GM12873 (cell line): ENCODE data around the gene PKP4.

ENCODE experiments used
- TF ChIP-seq, protein P1 (sequence below): IDR thresholded peaks from 2 replicates; pipeline ENCODE4 v1.5.1; 2012; ENCODE audit warnings: low read depth, mild to moderate bottlenecking, moderate library complexity, low read length, control low read depth; ENCODE audit not compliant: insufficient read depth; ENCODE audit errors: missing control alignments

Gene PKP4

DNA sequence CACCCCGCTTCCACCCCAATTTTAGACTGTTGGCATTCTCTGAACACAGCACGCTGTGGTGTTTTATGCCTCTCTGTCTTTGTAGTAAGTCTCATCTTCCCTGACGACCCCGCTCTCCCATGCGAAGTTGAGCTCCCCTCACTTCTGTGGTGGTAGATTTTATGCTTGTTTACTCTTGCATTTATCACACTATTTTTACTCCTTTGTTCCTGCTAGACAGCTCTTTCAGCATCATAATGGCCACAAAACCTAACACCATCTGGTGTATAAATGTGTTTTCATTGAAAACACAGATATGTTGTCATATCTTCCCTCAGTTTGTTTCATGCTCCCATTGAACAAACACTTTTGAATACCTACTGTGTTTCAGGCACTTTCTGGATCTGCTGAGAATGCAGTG is 57.1 kb downstream of the PKP4 start:
- TF ChIP-seq, protein P1, sequence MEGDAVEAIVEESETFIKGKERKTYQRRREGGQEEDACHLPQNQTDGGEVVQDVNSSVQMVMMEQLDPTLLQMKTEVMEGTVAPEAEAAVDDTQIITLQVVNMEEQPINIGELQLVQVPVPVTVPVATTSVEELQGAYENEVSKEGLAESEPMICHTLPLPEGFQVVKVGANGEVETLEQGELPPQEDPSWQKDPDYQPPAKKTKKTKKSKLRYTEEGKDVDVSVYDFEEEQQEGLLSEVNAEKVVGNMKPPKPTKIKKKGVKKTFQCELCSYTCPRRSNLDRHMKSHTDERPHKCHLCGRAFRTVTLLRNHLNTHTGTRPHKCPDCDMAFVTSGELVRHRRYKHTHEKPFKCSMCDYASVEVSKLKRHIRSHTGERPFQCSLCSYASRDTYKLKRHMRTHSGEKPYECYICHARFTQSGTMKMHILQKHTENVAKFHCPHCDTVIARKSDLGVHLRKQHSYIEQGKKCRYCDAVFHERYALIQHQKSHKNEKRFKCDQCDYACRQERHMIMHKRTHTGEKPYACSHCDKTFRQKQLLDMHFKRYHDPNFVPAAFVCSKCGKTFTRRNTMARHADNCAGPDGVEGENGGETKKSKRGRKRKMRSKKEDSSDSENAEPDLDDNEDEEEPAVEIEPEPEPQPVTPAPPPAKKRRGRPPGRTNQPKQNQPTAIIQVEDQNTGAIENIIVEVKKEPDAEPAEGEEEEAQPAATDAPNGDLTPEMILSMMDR, result no peak

DNA sequence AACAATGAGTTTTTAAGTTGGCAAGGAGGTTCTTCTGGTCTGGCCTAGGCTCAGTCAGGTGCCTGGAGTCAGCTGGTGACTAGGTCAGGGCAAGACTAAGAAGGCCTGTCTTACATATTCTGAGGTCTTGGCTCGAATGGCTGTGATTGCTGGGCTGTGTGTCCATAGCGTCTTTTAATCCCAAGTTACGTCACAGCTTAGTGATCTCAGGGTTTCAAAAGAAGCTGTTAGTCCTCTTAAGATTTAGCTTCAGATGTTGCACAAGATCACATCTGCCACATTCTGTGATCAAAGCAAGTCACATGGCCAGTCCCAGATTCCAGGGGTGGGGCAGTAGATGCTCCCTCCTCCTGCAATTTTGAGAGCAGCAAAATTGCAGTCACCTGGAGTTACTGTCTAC is 61.3 kb downstream of the PKP4 start:
- TF ChIP-seq, protein P1, result no peak

DNA sequence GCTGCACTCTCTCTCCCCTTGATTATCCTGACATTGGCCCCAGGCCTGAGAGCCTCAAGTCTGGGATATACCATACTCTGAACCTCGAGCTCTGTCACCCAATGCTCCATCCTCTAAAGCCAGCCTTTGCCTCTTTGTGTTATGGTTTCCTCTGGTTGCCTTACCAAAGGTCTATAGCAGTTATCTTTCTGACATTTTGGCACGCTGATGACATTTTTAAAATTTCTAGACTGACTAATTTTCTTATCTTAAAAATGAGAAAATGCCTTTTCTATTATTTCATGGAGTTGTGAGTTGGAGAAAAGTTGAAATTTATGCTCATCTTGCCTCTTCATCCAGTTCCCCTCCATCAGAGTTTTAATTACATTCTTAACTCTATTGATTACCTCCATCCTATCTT is 62.7 kb downstream of the PKP4 start:
- TF ChIP-seq, protein P1, result no peak

DNA sequence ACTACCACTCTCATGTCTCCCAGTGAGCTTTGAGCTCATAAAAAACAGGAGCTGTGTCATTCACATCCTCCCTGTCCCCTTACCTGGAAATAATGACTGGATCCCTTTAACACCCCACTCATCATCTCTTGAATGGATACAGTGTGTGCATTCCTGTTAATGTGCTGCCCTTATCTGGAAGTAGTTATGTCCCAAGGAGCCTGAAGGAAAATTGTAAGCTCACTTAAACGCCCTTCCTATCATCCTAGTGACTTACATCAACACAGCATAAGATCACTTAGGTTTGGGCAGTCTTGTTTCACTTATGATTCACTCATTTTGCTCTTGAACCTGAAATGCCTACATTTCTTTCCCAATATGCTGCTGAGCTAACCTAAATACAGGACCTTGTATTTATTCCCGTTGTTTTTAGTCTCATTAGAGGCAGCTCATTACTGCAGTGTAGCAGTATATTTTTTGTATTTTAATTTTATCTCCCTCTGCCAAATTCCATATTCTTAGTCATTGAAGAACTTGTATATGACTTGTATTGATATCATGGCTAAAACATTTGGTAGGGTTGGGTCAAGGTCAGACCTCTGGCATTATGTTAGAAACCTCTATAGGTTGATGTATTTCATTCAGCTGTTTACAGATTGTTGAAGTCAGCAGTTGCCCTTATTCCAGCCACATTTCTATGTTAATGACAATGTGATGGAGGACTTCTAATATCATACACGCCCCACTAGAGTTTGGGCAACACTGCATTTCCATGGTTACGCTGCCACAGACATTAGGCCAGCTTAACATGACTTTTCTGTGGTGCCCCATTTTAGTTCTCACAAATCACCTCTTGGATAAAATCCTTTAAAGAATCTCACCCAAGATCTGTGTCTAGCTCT is 72.9 kb downstream of the PKP4 start:
- TF ChIP-seq, protein P1, result no peak

DNA sequence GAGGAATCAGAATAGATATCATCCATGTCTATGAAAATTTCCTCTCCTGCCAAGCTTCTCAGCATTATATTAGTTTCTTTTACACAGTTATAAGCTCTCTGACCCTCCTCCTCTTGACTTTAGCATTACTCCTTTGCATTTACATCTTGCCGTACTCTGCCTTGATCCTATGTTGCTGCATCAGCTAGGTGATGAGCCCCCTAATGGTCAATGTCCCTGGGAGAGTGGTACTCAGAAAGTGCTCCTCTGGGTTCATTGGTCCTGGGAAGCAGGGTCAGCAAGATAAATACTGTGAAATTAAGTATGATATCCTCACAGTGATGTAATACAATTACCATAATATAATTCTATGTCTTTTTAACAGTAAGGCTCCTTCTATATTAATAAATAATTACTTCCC is 74.1 kb downstream of the PKP4 start:
- TF ChIP-seq, protein P1, result no peak

DNA sequence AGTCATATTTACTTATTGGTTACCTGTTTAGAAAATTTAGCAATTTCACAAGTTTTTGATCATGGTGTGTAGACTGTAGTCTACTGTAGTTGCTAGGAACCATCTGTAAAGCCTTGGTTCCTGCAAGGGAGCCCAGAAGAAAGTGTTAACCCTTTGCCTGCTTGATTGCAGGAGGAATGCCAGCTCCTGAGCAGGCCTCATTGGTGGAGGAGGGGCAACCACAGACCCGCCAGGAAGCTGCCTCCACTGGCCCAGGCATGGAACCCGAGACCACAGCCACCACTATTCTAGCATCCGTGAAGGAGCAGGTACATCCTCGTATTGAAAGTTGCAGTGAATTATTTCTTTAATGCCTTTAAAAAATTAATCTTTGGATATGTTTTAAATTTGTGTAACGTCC is 76.3 kb downstream of the PKP4 start:
- TF ChIP-seq, protein P1, result no peak

DNA sequence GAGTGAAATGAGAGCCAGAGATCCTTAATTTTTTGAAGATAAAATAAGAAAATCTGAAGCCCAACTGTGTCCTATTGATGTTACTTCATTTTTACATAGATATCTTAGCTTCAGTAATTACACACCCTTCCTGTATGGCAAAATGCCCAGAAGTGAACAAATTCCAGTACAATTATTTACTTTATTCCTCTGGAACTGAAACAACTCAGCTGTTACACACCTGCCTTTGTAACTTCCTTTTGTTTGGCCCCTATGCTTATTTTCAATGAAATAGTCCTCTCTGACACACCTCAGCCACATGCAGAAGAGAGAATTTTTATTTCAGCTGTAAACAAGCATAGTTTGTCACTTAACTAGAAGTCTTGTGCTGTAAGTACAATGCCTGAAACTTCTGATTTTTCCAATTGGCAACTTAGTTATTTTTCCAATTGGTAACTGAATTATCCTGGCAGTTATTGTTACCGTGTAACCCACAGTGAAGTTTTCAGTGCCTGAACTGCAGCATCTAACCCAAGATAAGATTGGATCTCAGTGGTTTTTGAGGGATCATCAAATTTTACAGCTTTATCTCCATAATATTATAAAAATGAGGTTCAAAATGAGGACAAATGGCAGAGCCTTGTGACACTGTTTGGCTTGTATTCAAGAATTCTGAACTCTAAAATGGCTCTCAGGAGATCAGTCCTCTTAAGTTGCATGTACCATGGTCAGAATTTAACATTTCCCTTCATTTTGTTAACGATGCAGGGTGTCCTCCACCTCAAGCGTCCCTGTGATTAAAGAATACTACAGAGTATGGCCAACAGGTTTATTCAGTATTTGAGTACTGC is 82.6 kb downstream of the PKP4 start:
- TF ChIP-seq, protein P1, result no peak
